ENCODE data around the gene RSAD1. TPM values are rescaled to one million over a fixed set of nuclear protein-coding genes. Genes with fewer than 3 reads are reported as not detected.
A peak's percentile ranks its signal among the peaks of the same experiment; 100 is the strongest.

Gene RSAD1
- total RNA-seq, 1 experiment from 2014 or later, result 93.9 TPM

DNA sequence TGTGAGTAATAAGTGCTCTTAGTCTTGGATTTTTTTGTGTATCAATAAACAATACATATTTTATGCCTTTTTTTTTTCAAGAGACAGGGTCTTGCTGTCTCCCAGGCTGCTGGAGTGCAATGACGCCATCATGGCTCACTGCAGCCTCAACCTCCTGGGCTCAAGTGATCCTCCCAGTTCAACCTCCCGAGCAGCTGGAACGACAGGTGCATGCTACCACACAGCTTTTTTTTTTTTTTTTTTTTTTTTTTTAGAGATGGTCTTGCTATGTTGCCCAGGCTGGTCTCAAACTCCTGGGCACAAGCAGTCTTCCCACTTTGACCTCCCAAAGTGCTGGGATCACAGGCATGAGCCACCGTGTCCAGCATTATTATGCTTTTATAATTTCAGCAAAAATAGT is 39.7 kb upstream of the RSAD1 start:
- TF ChIP-seq, protein P1, sequence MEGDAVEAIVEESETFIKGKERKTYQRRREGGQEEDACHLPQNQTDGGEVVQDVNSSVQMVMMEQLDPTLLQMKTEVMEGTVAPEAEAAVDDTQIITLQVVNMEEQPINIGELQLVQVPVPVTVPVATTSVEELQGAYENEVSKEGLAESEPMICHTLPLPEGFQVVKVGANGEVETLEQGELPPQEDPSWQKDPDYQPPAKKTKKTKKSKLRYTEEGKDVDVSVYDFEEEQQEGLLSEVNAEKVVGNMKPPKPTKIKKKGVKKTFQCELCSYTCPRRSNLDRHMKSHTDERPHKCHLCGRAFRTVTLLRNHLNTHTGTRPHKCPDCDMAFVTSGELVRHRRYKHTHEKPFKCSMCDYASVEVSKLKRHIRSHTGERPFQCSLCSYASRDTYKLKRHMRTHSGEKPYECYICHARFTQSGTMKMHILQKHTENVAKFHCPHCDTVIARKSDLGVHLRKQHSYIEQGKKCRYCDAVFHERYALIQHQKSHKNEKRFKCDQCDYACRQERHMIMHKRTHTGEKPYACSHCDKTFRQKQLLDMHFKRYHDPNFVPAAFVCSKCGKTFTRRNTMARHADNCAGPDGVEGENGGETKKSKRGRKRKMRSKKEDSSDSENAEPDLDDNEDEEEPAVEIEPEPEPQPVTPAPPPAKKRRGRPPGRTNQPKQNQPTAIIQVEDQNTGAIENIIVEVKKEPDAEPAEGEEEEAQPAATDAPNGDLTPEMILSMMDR (IDR thresholded peaks at IDR 0.05; ENCODE audit: insufficient read depth in 1 of 2, low read depth in 1 of 2, low read length in 1 of 2, severe bottlenecking in 1 of 2, unreplicated experiment in 1 of 2), result no peak
- H3K9me3 Mint-ChIP-seq (ENCODE audit: unreplicated experiment), result no peaks in the 10 kb centered on the region
- Histone ChIP-seq H3K4me1 (peaks cover 40% of the 10 kb centered on the region), H3K27me3 (replicated peaks; ENCODE audit: control insufficient read depth, insufficient read depth, low read length) (no peaks in the 10 kb centered on the region), H3K36me3 (ENCODE audit: control insufficient read depth, insufficient read depth, low read length) (peaks cover 1% of the 10 kb centered on the region; the same call in 1 of the 2 replicates), H3K9me3 (no peaks in the 10 kb centered on the region), H3K4me3 (ENCODE audit: low read depth, low read length) (no peak overlapping the region)
- intact Hi-C loops (cut with micrococcal nuclease; ENCODE audit: unreplicated experiment), result no loop called here
- POLR2A ChIA-PET, result interaction anchor here (0.7 kb wide), 1 partner anchor 9 kb away, joined by 3 read pairs; no protein-coding TSS in a partner anchor
- CTCF ChIA-PET, result interaction anchor here (0.6 kb wide), 2 partner anchors 9 to 41 kb away, joined by 3 to 4 read pairs; no protein-coding TSS in a partner anchor
- peaks cover 38% of the 10 kb centered on the region for H3K4me1 Mint-ChIP-seq (ENCODE audit: low read depth, unreplicated experiment)
- BruUV-seq (replicated peaks), result no TSS peak
- no peaks in the 10 kb centered on the region for H3K27me3 Mint-ChIP-seq (ENCODE audit: insufficient read depth, unreplicated experiment)
- H3K27ac Mint-ChIP-seq (ENCODE audit: unreplicated experiment), result peak overlapping the region; percentile 19
- H3K4me3 Mint-ChIP-seq (ENCODE audit: unreplicated experiment), result no peak overlapping the region
- DNase-seq, result no peak
- peaks cover 65% of the 10 kb centered on the region for H3K36me3 Mint-ChIP-seq (ENCODE audit: insufficient read depth, unreplicated experiment)

DNA sequence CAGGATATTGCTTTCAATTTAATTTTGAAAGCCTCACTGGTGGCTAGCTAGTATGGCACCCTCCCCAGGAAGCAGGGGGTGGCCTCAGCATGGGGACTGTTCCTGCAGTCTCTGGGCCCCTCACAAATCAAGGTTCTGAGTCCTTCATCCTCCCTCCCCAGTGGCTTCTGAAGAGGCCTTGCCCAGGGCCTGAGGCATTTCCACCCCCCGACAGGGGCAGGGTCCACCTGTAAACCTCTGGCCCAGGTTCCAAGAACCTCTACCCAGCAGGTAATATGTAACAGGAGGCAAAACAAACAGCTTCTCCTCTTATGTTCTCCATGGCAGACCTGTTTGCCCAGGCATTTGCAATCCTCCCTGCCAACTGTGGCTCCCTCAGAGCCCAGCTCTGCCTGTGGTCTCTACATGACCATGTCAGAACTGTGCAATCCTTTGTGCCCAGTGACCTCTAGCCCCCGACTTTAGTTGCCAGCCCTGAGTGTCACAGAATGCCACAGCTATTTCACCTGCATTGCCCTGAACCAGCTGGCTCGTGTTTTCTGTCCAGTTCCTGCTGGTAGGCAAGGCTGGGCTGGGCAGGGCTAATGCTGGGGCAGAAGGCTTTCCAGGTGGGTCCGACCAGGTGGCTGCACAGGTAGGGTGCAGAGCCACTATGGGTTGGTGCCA is 38.4 kb upstream of the RSAD1 start:
- TF ChIP-seq, protein P1 (IDR thresholded peaks at IDR 0.05; ENCODE audit: insufficient read depth in 1 of 2, low read depth in 1 of 2, low read length in 1 of 2, severe bottlenecking in 1 of 2, unreplicated experiment in 1 of 2), result no peak
- H3K9me3 Mint-ChIP-seq (ENCODE audit: unreplicated experiment), result no peaks in the 10 kb centered on the region
- ChIA-PET POLR2A (interaction anchor here (0.5 to 1.8 kb wide), 3 partner anchors 11 to 426 kb away, joined by 3 to 8 read pairs (median 8); partner anchors contain the start of genes LRRC59 and TOB1), CTCF (interaction anchor here (0.6 to 2.1 kb wide), 6 partner anchors 8 to 194 kb away, joined by 3 to 5 read pairs (median 4); partner anchors contain the start of genes ACSF2 and LRRC59)
- no TSS peak for BruUV-seq (replicated peaks)
- Histone ChIP-seq H3K4me3 (ENCODE audit: low read depth, low read length) (no peak overlapping the region), H3K9me3 (no peaks in the 10 kb centered on the region), H3K27me3 (replicated peaks; ENCODE audit: control insufficient read depth, insufficient read depth, low read length) (no peaks in the 10 kb centered on the region), H3K4me1 (peaks cover 50% of the 10 kb centered on the region), H3K36me3 (ENCODE audit: control insufficient read depth, insufficient read depth, low read length) (peaks cover 1% of the 10 kb centered on the region; the same call in 1 of the 2 replicates)
- peak overlapping the region; percentile 73 for H3K27ac Mint-ChIP-seq (ENCODE audit: unreplicated experiment)
- peak; percentile 62 to 79 for DNase-seq
- peaks cover 54% of the 10 kb centered on the region for H3K36me3 Mint-ChIP-seq (ENCODE audit: insufficient read depth, unreplicated experiment)
- no peaks in the 10 kb centered on the region for H3K27me3 Mint-ChIP-seq (ENCODE audit: insufficient read depth, unreplicated experiment)
- H3K4me1 Mint-ChIP-seq (ENCODE audit: low read depth, unreplicated experiment), result peaks cover 51% of the 10 kb centered on the region
- no peak overlapping the region for H3K4me3 Mint-ChIP-seq (ENCODE audit: unreplicated experiment)
- intact Hi-C loops (cut with micrococcal nuclease; ENCODE audit: unreplicated experiment), result no loop called here

DNA sequence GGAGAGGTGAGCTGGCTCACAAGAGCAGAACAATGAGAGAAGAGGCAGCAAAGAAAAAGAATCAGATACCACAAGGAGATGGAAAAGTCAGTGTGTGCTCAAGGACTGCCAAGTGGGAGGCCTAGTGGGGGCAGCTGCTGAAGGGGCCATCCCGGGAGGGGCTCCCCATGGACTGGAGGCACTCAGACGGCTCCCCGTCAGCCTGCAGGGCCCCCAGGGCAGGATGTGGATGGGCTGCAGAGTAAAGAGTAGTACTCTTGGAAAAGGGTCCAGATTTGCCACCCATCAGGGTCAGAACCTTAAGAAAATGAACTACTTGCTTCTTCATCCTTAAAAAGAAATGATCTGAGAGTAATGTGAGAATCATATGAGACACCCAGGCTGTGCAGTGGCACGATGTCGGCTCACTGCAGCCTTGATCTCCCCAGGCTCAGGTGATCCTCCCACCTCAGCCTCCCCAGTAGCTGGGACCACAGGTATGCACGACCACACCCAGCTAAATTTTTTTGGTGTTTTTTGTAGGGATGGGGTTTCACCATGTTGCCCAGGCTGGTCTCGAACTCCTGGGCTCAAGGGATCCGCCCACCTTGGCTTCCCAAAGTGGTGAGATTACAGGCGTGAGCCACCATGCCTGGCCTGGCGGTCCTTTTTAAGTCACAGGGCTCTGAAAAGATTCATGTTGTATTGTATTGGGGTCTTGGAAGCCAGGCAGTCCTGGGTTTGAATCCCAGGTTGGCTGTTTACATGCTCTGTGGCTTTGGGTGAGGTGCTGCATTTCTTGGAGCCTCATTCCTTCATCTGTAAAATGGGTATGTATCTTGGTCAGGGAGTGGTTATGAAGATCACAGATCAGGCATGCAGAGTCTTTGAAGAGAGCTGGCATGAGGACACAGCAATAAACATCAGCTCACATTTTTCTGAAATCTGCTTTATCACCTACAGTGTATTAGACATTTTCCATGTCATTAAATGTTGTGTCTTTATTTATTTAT is 37.5 kb upstream of the RSAD1 start:
- peaks cover 54% of the 10 kb centered on the region for H3K4me1 Mint-ChIP-seq (ENCODE audit: low read depth, unreplicated experiment)
- H3K4me1 ChIP-seq, result peaks cover 50% of the 10 kb centered on the region
- H3K27me3 Mint-ChIP-seq (ENCODE audit: insufficient read depth, unreplicated experiment), result no peaks in the 10 kb centered on the region
- no peak overlapping the region for H3K4me3 Mint-ChIP-seq (ENCODE audit: unreplicated experiment)
- H3K27ac Mint-ChIP-seq (ENCODE audit: unreplicated experiment), result peak overlapping the region; percentile 73
- TF ChIP-seq, protein P1 (IDR thresholded peaks at IDR 0.05; ENCODE audit: insufficient read depth in 1 of 2, low read depth in 1 of 2, low read length in 1 of 2, severe bottlenecking in 1 of 2, unreplicated experiment in 1 of 2), result no peak
- no peaks in the 10 kb centered on the region for H3K9me3 Mint-ChIP-seq (ENCODE audit: unreplicated experiment)
- POLR2A ChIA-PET, result interaction anchor here (0.5 to 1.8 kb wide), 3 partner anchors 12 to 425 kb away, joined by 3 to 8 read pairs (median 8); partner anchors contain the start of genes LRRC59 and TOB1
- no peak overlapping the region for H3K4me3 ChIP-seq (ENCODE audit: low read depth, low read length)
- CTCF ChIA-PET, result interaction anchor here (0.6 to 2.1 kb wide), 6 partner anchors 9 to 176 kb away, joined by 3 to 5 read pairs (median 3); partner anchors contain the start of genes ACSF2 and LRRC59
- no TSS peak for BruUV-seq (replicated peaks)
- no peaks in the 10 kb centered on the region for H3K9me3 ChIP-seq
- no peaks in the 10 kb centered on the region for H3K27me3 ChIP-seq (replicated peaks; ENCODE audit: control insufficient read depth, insufficient read depth, low read length)
- peak in 1 of 2 experiments; percentile 36 for DNase-seq
- peaks cover 1% of the 10 kb centered on the region; the same call in 1 of the 2 replicates for H3K36me3 ChIP-seq (ENCODE audit: control insufficient read depth, insufficient read depth, low read length)
- intact Hi-C loops (cut with micrococcal nuclease; ENCODE audit: unreplicated experiment), result no loop called here
- H3K36me3 Mint-ChIP-seq (ENCODE audit: insufficient read depth, unreplicated experiment), result peaks cover 54% of the 10 kb centered on the region

Data from Caco-2 (cell line).